Endothelial cell (in vitro differentiated cells): ENCODE measurements around the gene KMT2D. TPM values are rescaled to one million over a fixed set of nuclear protein-coding genes. Genes with fewer than 3 reads are reported as not detected.

Experiments
- DNase-seq: peaks from one replicate; pipeline ENCODE4 v3.0.0; 2021; ENCODE audit warnings: low spot score
- H3K27ac Mint-ChIP-seq: one replicate; pipeline ENCODE4 v1.8.0; 2021; ENCODE audit warnings: mixed read lengths, inconsistent platforms; ENCODE audit not compliant: unreplicated experiment
- H3K27me3 Mint-ChIP-seq: one replicate; pipeline ENCODE4 v1.8.0; 2021; ENCODE audit warnings: mild to moderate bottlenecking, moderate library complexity, mixed read lengths, inconsistent platforms; ENCODE audit not compliant: unreplicated experiment
- H3K36me3 Mint-ChIP-seq: one replicate; pipeline ENCODE4 v1.8.0; 2021; ENCODE audit warnings: mild to moderate bottlenecking, low read depth, mixed read lengths, inconsistent platforms; ENCODE audit not compliant: unreplicated experiment
- H3K4me1 Mint-ChIP-seq: one replicate; pipeline ENCODE4 v1.8.0; 2021; ENCODE audit warnings: mild to moderate bottlenecking, mixed read lengths, inconsistent platforms; ENCODE audit not compliant: unreplicated experiment
- H3K4me3 Mint-ChIP-seq: one replicate; pipeline ENCODE4 v1.8.0; 2021; ENCODE audit warnings: mild to moderate bottlenecking, mixed read lengths, inconsistent platforms; ENCODE audit not compliant: unreplicated experiment
- H3K9me3 Mint-ChIP-seq: one replicate; pipeline ENCODE4 v1.8.0; 2021; ENCODE audit warnings: mixed read lengths, inconsistent platforms; ENCODE audit not compliant: unreplicated experiment
- CTCF ChIP-seq: fragments of 200-600 bp; sonication (generic); IDR thresholded peaks from one replicate; pipeline ENCODE4 v1.5.0; 2021; ENCODE audit warnings: antibody characterized with exemption; ENCODE audit not compliant: unreplicated experiment
- total RNA-seq: library from RNA; stranded (reverse); fragmentation: NEBNext Ultra II Directional; extraction: Animal tissue kit (Norgen Biotek cat#: 25700); gene quantifications from one replicate; pipeline ENCODE4 v1.2.1, GENCODE V29; 2021; ENCODE audit not compliant: unreplicated experiment

KMT2D gene
- total RNA-seq, 1 donor from 2014 or later: 135 TPM

DNA sequence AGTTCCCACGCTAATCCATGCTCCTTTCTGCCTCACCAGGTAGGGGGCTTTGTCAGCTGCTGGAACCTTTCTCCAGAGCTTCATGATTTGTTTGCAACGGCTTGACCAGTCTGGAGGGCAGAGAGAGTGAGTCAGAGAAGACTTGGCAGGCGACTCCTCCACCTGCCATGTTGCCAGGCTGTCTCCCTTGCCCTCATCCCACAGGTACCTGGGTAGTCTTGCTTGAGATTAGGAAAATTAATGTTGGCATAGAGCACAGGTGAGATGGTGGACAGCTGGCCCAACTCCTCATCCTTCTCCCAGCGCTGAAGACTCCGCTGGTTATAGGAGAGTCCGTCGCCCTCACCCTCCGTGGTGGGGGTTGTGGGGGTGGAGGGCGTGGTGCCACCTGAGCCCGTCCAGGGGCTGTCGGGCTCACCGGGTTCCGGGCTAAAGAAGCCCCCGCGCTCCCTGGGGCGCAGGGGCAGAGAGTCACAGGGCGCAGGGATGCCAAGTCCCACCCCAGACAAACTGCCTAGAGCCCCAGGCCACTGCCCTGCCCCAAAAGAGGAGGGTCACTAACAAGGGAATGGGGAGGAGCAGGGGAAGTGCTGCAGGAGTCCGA is 18.6 kb downstream of the KMT2D start:
- Mint-ChIP-seq H3K27ac (no peak overlapping the region), H3K9me3 (no peaks in the 10 kb centered on the region), H3K4me1 (no peaks in the 10 kb centered on the region), H3K27me3 (peaks cover 9% of the 10 kb centered on the region), H3K4me3 (peak overlapping the region; percentile 47), H3K36me3 (peaks cover 53% of the 10 kb centered on the region)
- DNase-seq: no peak
- no peak for TF ChIP-seq CTCF

DNA sequence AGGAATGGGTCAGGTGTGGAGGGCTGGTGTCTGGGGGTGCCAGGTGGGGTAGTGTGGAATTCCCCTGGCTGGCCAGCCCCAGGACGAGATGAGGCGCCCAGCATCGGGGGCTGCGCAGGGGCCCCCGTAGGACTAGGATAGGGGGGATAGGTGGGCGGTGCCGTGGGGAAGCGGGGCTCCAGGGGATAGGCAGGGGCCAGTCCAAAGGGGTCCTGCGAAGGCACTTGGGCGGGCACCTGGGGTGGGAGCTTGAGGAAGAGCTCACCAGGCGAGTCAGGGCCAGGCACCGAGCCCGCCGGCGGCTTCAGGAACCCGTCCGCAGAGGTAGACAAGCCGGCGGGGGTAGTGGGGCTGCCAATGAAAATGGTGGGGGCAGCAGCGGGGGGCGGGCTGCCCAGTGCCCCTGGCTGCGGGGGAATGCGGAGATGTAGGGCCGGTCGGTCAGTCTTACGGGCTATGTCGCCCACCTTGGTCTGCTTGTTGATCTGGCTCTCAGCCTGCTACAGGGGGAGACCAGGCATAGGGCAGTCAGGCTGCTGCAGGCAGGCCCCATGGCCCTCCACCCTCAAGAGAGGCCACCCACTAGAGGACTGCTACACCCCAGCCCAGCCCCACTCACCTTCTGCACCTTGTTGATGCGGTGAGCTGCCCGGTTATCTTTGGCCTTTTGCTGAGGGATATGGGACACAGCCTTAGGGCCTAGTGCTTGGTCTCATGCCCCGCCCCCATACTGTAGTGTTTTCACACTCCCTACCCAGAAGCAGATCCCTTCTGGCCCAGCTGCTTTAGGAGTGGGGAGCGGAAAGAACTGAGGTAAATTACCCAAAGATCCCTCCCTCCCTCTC is 19.3 kb downstream of the KMT2D start:
- no peak for TF ChIP-seq CTCF
- H3K4me1 Mint-ChIP-seq: no peaks in the 10 kb centered on the region
- peaks cover 9% of the 10 kb centered on the region for H3K27me3 Mint-ChIP-seq
- H3K4me3 Mint-ChIP-seq: no peak overlapping the region
- DNase-seq: no peak
- no peak overlapping the region for H3K27ac Mint-ChIP-seq
- H3K36me3 Mint-ChIP-seq: peaks cover 54% of the 10 kb centered on the region
- H3K9me3 Mint-ChIP-seq: no peaks in the 10 kb centered on the region

- Mint-ChIP-seq H3K4me1 (no peaks in the 10 kb centered on the region), H3K4me3 (no peak overlapping the region), H3K9me3 (no peaks in the 10 kb centered on the region), H3K36me3 (peaks cover 53% of the 10 kb centered on the region), H3K27ac (no peak overlapping the region), H3K27me3 (peaks cover 14% of the 10 kb centered on the region)
- no peak for TF ChIP-seq CTCF
- DNase-seq: no peak
Observed at GRCh38 chr12:49040364-49040855, 20.2 kb downstream of the KMT2D start.

- H3K27ac Mint-ChIP-seq: no peak overlapping the region
- no peaks in the 10 kb centered on the region for H3K4me1 Mint-ChIP-seq
- H3K9me3 Mint-ChIP-seq: no peaks in the 10 kb centered on the region
- no peak for TF ChIP-seq CTCF
- H3K4me3 Mint-ChIP-seq: no peak overlapping the region
- no peak for DNase-seq
- peaks cover 58% of the 10 kb centered on the region for H3K36me3 Mint-ChIP-seq
- peaks cover 13% of the 10 kb centered on the region for H3K27me3 Mint-ChIP-seq
Observed at GRCh38 chr12:49039421-49040363, 20.9 kb downstream of the KMT2D start.
